Measurements from ENCODE around the gene AHCYL1. TPM values are rescaled to one million over a fixed set of nuclear protein-coding genes. Genes with fewer than 3 reads are reported as not detected.

Gene AHCYL1
- total RNA-seq: 40.5 and 41.6 TPM in 2 replicates

GRCh38 chr1:109984456-109985246, at the start of gene AHCYL1:
AHCYL1 (plus strand) TSS chr1:109984765; CDS start chr1:109985053, 288 bp downstream.
- Mint-ChIP-seq H3K9me3 (no peaks in the 10 kb centered on the region), H3K4me1 (peaks cover 37% of the 10 kb centered on the region), H3K27me3 (peaks cover 5% of the 10 kb centered on the region), H3K36me3 (ENCODE audit: low read depth) (peaks cover 8% of the 10 kb centered on the region), H3K27ac (peak within 1 kb of the TSS; percentile 93), H3K4me3 (peak within 1 kb of the TSS; percentile 98)
- TF ChIP-seq, protein P1, sequence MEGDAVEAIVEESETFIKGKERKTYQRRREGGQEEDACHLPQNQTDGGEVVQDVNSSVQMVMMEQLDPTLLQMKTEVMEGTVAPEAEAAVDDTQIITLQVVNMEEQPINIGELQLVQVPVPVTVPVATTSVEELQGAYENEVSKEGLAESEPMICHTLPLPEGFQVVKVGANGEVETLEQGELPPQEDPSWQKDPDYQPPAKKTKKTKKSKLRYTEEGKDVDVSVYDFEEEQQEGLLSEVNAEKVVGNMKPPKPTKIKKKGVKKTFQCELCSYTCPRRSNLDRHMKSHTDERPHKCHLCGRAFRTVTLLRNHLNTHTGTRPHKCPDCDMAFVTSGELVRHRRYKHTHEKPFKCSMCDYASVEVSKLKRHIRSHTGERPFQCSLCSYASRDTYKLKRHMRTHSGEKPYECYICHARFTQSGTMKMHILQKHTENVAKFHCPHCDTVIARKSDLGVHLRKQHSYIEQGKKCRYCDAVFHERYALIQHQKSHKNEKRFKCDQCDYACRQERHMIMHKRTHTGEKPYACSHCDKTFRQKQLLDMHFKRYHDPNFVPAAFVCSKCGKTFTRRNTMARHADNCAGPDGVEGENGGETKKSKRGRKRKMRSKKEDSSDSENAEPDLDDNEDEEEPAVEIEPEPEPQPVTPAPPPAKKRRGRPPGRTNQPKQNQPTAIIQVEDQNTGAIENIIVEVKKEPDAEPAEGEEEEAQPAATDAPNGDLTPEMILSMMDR (IDR thresholded peaks at IDR 0.05): peak; percentile 56
- intact Hi-C loops (cut with micrococcal nuclease): loop anchor here (1.0 kb wide), 9 partner anchors 27 to 501 kb away; partner anchors contain the start of genes ATXN7L2, CSF1, GNAI3 and STRIP1
- POLR2A ChIA-PET: interaction anchor here (0.6 to 2.3 kb wide), 19 partner anchors 9 to 942 kb away, joined by 3 to 27 read pairs (median 5); partner anchors contain the start of genes CYB561D1, GNAI3, GNAT2 and GSTM1
- ATAC-seq (ENCODE audit: low read depth) (peak; percentile 99), DNase-seq (peak; percentile 97)
- CTCF ChIA-PET: interaction anchor here (0.6 to 12.8 kb wide), 48 partner anchors 8 to 492 kb away, joined by 3 to 379 read pairs (median 4); partner anchors contain the start of genes GNAI3, GSTM1, GSTM4 and STRIP1

- POLR2A ChIA-PET: no interaction called here
- ATAC-seq (ENCODE audit: low read depth) (no peak), DNase-seq (no peak)
- Mint-ChIP-seq H3K36me3 (ENCODE audit: low read depth) (peaks cover 4% of the 10 kb centered on the region), H3K27ac (no peak overlapping the region), H3K27me3 (peaks cover 8% of the 10 kb centered on the region), H3K4me3 (no peak overlapping the region), H3K9me3 (peaks cover 13% of the 10 kb centered on the region), H3K4me1 (no peaks in the 10 kb centered on the region)
- intact Hi-C loops (cut with micrococcal nuclease): no loop called here
- TF ChIP-seq, protein P1 (IDR thresholded peaks at IDR 0.05): no peak
- CTCF ChIA-PET: no interaction called here
Measured at GRCh38 chr1:109935451-109935900, 49.1 kb upstream of the AHCYL1 start.

- no peaks in the 10 kb centered on the region for H3K4me1 Mint-ChIP-seq
- peaks cover 8% of the 10 kb centered on the region for H3K27me3 Mint-ChIP-seq
- ATAC-seq (ENCODE audit: low read depth): no peak
- peaks cover 4% of the 10 kb centered on the region for H3K36me3 Mint-ChIP-seq (ENCODE audit: low read depth)
- TF ChIP-seq, protein P1 (IDR thresholded peaks at IDR 0.05): no peak
- no peak overlapping the region for H3K27ac Mint-ChIP-seq
- no peak for DNase-seq
- intact Hi-C loops (cut with micrococcal nuclease): no loop called here
- ChIA-PET POLR2A (no interaction called here), CTCF (no interaction called here)
- H3K9me3 Mint-ChIP-seq: peaks cover 13% of the 10 kb centered on the region
- H3K4me3 Mint-ChIP-seq: no peak overlapping the region
Measured at GRCh38 chr1:109937738-109938137, 46.8 kb upstream of the AHCYL1 start.

DNA sequence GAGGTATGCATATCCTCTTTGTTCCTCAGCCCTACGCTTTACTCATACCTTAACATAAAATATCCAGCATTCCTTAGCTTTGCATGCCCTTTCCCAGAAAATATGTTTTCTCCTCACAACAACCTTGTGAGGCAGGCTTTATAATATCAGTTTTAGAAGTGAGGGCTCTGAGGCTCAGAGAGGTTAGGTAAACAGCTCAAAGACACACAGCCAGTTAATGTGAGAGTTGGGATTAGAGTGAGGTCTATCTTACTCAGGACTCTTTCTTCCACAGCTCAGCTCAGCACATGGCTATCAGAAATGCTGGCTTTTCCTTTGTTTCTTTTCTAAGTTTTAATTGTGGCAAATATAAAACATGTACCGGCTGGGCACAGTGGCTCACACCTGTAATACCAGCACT, 46.0 kb upstream of the AHCYL1 start:
- POLR2A ChIA-PET: no interaction called here
- intact Hi-C loops (cut with micrococcal nuclease): no loop called here
- Mint-ChIP-seq H3K4me1 (no peaks in the 10 kb centered on the region), H3K4me3 (no peak overlapping the region), H3K27me3 (peaks cover 10% of the 10 kb centered on the region), H3K36me3 (ENCODE audit: low read depth) (peaks cover 4% of the 10 kb centered on the region), H3K9me3 (peaks cover 13% of the 10 kb centered on the region), H3K27ac (no peak overlapping the region)
- TF ChIP-seq, protein P1 (IDR thresholded peaks at IDR 0.05): no peak
- no peak for DNase-seq
- CTCF ChIA-PET: no interaction called here
- no peak for ATAC-seq (ENCODE audit: low read depth)

- H3K9me3 Mint-ChIP-seq: peaks cover 9% of the 10 kb centered on the region
- intact Hi-C loops (cut with micrococcal nuclease): no loop called here
- H3K27ac Mint-ChIP-seq: no peak overlapping the region
- POLR2A ChIA-PET: no interaction called here
- H3K4me1 Mint-ChIP-seq: no peaks in the 10 kb centered on the region
- TF ChIP-seq, protein P1 (IDR thresholded peaks at IDR 0.05): no peak
- peaks cover 2% of the 10 kb centered on the region for H3K36me3 Mint-ChIP-seq (ENCODE audit: low read depth)
- H3K4me3 Mint-ChIP-seq: no peak overlapping the region
- DNase-seq: no peak
- no peak for ATAC-seq (ENCODE audit: low read depth)
- peaks cover 7% of the 10 kb centered on the region for H3K27me3 Mint-ChIP-seq
- CTCF ChIA-PET: no interaction called here
Measured at GRCh38 chr1:109942434-109942833, 42.1 kb upstream of the AHCYL1 start.

Measured in activated B cell treated with CpG ODN at 0.5 μM for 24 hours (primary cell).